Osteoblast (primary cell): ENCODE results near the gene CREBRF. TPM values are rescaled to one million over a fixed set of nuclear protein-coding genes. Genes with fewer than 3 reads are reported as not detected.

Experiments used
- DNase-seq: peaks from one replicate; pipeline ENCODE4 v3.0.0; 2011; ENCODE audit warnings: low spot score, mixed read lengths; ENCODE audit not compliant: insufficient read length; ENCODE audit errors: missing footprints
- H2AFZ ChIP-seq: 2 replicates; pipeline ENCODE4 v1.6.0; 2011; ENCODE audit warnings: mild to moderate bottlenecking, low read length
- H3K27ac ChIP-seq: 2 replicates; pipeline ENCODE4 v1.5.1; 2011; ENCODE audit warnings: mild to moderate bottlenecking, low read depth, low read length, moderate library complexity
- H3K27me3 ChIP-seq: 2 replicates; pipeline ENCODE4 v1.6.0; 2012; ENCODE audit warnings: mild to moderate bottlenecking, control low read depth, inconsistent platforms, low read length, moderate library complexity; ENCODE audit not compliant: insufficient read depth
- H3K36me3 ChIP-seq: 2 replicates; pipeline ENCODE4 v1.5.1; 2011; ENCODE audit warnings: mild to moderate bottlenecking, low read length, control low read depth, moderate library complexity; ENCODE audit not compliant: insufficient read depth
- H3K4me1 ChIP-seq: 2 replicates; pipeline ENCODE4 v1.5.1; 2011; ENCODE audit warnings: mild to moderate bottlenecking, low read length, control low read depth, moderate library complexity; ENCODE audit not compliant: insufficient read depth
- H3K4me2 ChIP-seq: 2 replicates; pipeline ENCODE4 v1.6.0; 2011; ENCODE audit warnings: mild to moderate bottlenecking, low read length; ENCODE audit not compliant: insufficient read depth
- H3K4me3 ChIP-seq: fragments of 200-600 bp; sonication (generic); 3 replicates; pipeline ENCODE4 v1.5.1; 2012; ENCODE audit warnings: mild to moderate bottlenecking, low read length, inconsistent platforms; ENCODE audit not compliant: insufficient read depth
- H3K79me2 ChIP-seq: 2 replicates; pipeline ENCODE4 v1.6.0; 2012; ENCODE audit warnings: mild to moderate bottlenecking, low read length, control low read depth, inconsistent platforms; ENCODE audit not compliant: insufficient read depth
- H3K9me3 ChIP-seq: 2 replicates; pipeline ENCODE4 v1.5.1; 2011; ENCODE audit warnings: low read depth, low read length, control low read depth
- H4K20me1 ChIP-seq: 2 replicates; pipeline ENCODE4 v1.6.0; 2012; ENCODE audit warnings: mild to moderate bottlenecking, low read length, control low read depth; ENCODE audit not compliant: insufficient read depth
- total RNA-seq: library from RNA; depleted of rRNA; stranded (reverse); fragments of >200 nt; gene quantifications from 2 replicates; pipeline ENCODE4 v1.2.3, GENCODE V29; 2012
- TF ChIP-seq, protein P1 (sequence below): IDR thresholded peaks from 2 replicates; pipeline ENCODE4 v1.5.1; 2011; ENCODE audit warnings: mild to moderate bottlenecking, low read depth, low read length, moderate library complexity; ENCODE audit errors: extremely low read depth

CREBRF gene
- total RNA-seq, 1 donor: 35.8 TPM

DNA sequence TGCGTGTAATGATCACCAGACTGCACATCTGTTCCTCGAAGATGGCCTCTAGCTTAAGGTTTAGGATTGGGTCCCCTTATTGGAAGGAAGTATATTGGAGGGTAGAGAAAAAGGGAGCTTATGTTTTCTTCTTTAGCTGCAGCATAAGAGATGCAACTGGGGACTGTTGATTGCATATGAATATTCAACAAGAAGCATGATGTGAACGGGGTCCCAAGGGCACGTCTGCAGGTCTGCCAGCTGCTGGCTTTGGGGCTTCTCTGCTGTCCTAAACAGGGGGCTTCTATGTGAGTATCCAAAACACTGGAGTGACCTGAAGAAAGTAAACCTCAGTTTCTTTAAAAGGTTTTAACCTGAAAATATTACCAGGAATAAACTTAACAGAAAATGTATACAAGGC is 84.6 kb downstream of the CREBRF start:
- TF ChIP-seq, protein P1, sequence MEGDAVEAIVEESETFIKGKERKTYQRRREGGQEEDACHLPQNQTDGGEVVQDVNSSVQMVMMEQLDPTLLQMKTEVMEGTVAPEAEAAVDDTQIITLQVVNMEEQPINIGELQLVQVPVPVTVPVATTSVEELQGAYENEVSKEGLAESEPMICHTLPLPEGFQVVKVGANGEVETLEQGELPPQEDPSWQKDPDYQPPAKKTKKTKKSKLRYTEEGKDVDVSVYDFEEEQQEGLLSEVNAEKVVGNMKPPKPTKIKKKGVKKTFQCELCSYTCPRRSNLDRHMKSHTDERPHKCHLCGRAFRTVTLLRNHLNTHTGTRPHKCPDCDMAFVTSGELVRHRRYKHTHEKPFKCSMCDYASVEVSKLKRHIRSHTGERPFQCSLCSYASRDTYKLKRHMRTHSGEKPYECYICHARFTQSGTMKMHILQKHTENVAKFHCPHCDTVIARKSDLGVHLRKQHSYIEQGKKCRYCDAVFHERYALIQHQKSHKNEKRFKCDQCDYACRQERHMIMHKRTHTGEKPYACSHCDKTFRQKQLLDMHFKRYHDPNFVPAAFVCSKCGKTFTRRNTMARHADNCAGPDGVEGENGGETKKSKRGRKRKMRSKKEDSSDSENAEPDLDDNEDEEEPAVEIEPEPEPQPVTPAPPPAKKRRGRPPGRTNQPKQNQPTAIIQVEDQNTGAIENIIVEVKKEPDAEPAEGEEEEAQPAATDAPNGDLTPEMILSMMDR: no peak
- Histone ChIP-seq H3K36me3 (peaks cover under 1% of the 10 kb centered on the region), H3K27me3 (no peaks in the 10 kb centered on the region), H3K27ac (no peak overlapping the region), H3K9me3 (no peaks in the 10 kb centered on the region), H3K4me2 (no peak overlapping the region), H3K79me2 (peaks cover 7% of the 10 kb centered on the region), H4K20me1 (no peaks in the 10 kb centered on the region), H3K4me1 (no peaks in the 10 kb centered on the region), H3K4me3 (no peak overlapping the region), H2AFZ (no peak overlapping the region)
- DNase-seq: no peak

DNA sequence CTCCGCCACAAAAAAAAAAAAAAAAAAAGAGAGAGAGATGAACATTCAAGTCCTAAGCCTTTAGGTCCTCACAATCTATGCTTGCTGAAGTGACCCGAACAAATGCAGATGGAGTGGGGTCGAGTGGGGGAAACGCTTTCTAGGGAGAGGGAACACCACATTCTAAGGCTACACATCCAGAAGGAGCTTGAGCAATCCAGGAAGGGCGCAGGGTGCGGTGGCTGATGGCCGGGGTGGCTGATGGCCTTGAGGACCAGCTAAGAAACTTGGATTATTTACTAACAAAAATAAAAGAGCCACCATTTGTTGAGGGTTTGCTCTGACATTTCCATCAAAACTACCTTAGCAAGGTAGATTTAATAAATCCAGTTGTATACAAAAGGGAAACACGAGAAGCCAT is 87.4 kb downstream of the CREBRF start:
- peaks cover 12% of the 10 kb centered on the region for H3K79me2 ChIP-seq
- no peaks in the 10 kb centered on the region for H3K27me3 ChIP-seq
- H2AFZ ChIP-seq: peak overlapping the region; percentile 95
- no peaks in the 10 kb centered on the region for H3K4me1 ChIP-seq
- H3K9me3 ChIP-seq: no peaks in the 10 kb centered on the region
- no peak overlapping the region for H3K4me2 ChIP-seq
- no peak for DNase-seq
- H3K4me3 ChIP-seq: no peak overlapping the region
- TF ChIP-seq, protein P1: no peak
- peak overlapping the region; percentile 89 for H3K27ac ChIP-seq
- H3K36me3 ChIP-seq: peaks cover 13% of the 10 kb centered on the region
- no peaks in the 10 kb centered on the region for H4K20me1 ChIP-seq

DNA sequence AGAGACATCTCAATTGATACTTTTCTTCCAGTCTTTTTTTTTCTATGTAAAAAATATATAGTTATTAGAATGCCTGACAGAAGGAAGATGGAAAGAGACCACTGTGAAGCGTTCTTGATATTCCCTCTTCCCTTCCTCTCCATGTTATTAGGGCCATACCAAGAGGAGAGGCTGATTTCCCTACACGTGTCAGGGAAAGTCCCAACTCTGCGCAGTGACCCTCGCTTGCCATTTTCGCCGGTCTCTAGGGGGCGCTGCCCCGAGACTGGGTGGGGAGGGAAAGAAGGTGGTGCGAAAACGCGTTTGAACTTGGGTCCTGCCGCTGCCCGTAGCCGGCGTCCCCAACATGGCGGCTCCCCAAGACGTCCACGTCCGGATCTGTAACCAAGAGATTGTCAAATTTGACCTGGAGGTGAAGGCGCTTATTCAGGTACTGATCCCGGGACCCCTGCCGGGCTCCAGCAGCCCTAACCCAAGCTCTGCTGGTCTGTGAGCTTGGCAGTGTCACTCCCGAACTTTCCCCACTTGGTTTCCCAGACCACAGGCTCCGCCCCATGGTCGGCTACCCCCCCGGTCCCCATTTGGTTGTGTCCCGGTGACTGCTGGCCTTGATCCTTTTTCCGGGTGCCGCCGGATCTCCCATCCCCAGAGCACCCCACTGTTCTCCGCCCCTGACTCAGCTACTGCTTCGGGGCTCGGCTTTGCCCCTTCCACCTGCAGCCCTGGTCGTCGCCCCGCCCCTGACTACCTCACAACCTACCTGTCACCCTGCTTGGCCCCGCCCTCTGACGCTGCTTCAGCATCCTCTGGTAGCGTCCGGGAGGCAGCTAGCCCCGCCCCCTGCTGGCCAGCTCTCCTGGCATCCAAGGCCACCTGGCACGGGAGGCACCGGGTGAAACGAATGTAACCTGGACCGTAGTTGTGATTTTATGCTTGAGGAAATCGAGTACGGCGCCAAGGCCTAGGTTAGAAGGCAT is 88.3 kb downstream of the CREBRF start, which contains the start of gene BNIP1:
BNIP1 (plus strand) TSS at position 332 of the 977 bp plus-strand sequence; CDS start at position 347, 15 bp downstream.
- Histone ChIP-seq H3K9me3 (no peaks in the 10 kb centered on the region), H3K4me2 (peak within 1 kb of the TSS; percentile 99), H3K27me3 (no peaks in the 10 kb centered on the region), H3K36me3 (peaks cover 20% of the 10 kb centered on the region), H3K4me1 (no peaks in the 10 kb centered on the region), H3K27ac (peak within 1 kb of the TSS; percentile 89), H3K79me2 (peaks cover 12% of the 10 kb centered on the region), H3K4me3 (peak within 1 kb of the TSS; percentile 86), H4K20me1 (no peaks in the 10 kb centered on the region), H2AFZ (peak within 1 kb of the TSS; percentile 95)
- TF ChIP-seq, protein P1: peak; percentile 98
- DNase-seq: peak; percentile 96

DNA sequence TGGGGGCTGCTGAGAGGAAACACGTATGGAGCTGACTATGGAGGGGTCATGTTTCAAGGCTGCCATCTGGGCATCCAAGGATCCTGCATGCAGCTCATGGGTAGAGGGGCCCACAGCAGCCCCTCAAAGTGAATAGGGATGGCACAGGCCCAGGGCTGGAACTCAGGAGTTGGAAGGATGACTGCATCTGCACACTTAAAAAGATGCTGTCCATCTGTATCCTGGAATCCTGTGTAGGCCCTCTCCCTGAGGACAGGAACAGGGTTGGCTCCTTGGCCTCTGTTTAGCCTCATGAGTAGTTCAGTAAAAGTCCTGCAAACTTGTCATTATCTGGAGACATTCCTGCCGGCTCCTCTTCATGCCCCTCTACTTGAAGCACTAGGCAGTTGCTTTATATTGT is 92.2 kb downstream of the CREBRF start:
- H3K4me2 ChIP-seq: no peak overlapping the region
- no peaks in the 10 kb centered on the region for H3K4me1 ChIP-seq
- TF ChIP-seq, protein P1: no peak
- no peaks in the 10 kb centered on the region for H3K27me3 ChIP-seq
- DNase-seq: no peak
- H3K27ac ChIP-seq: no peak overlapping the region
- peaks cover 12% of the 10 kb centered on the region for H3K79me2 ChIP-seq
- no peak overlapping the region for H3K4me3 ChIP-seq
- peaks cover 35% of the 10 kb centered on the region for H3K36me3 ChIP-seq
- H4K20me1 ChIP-seq: no peaks in the 10 kb centered on the region
- H2AFZ ChIP-seq: no peak overlapping the region
- H3K9me3 ChIP-seq: no peaks in the 10 kb centered on the region
